SHP77 (cell line): ENCODE results near the gene WDR64.

Experiments used
- DNase-seq, 2 experiments: peaks; one replicate each; lab custom pipeline; 2025; lab: John Stamatoyannopoulos, UW

Gene WDR64

DNA sequence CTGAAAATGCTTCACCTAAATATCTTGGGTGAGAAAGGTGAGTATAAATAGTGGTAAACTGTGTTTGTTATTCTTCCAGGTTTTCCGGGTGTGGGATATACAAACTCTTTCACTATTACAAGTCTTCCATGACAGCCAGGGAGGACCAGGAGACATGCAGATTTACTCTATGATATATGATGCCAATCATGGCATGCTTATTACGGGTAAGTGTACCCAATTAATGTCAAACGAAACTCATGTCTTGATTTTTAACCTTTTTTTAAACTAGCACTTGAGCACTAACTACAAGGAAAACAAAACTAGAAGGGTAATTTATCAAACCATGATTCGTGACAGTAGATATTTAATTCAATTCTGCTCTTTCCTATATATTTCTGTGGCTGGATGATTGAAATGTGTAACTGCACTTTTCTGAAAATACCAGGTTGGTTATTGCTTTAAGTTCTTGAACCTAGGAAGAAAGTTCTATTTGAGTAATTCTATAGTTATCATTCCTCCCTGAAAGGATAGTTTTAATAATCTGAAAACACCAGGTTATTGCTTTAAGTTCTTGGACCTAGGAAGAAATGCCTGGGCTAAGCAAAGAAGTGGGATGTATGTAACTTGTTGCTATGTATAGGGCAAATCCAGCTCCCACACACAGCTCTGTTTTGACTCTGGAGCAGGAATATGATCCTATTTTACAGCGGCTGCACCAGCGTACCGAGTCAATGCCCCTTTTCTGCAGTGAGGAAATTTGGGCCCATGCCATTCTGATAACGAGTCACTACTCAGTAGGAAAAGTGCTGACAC, 86.4 kb downstream of the WDR64 start:
- no peak for DNase-seq

DNA sequence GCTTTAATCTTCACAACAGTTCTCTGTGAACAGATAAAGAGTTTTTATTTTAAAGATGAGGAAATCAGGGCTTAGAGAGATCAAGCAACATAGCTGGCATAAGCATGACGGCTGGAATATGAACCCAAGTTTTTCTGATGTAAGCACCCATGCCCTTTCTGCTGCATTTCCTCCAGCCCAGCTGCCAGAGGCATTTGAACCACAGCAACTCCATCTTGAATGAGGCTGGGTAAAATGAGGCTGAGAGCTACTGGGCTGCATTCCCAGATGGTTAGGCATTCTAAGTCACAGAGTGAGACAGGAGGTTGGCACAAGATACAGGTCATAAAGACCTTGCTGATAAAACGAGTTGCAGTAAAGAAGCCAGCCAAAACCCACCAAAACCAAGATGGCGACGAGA, 90.0 kb downstream of the WDR64 start:
- no peak for DNase-seq

DNA sequence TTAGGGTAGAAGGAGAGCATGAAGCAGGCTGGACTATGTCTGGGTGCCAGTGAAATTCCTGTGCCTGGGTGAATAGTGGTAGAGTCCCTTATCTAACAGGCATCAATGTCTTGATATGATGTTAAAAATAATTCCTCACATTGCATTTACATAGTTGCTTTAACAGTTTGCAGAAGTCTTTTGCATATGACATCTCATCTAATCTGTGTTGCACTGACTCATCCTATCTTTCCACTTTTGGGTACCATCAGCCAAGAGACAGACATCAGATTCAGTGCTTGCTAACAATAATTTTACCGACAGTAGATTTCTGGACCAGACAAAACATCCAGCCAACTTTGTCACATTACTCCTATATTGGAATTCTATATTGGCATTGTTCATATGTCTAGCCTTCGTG, 92.5 kb downstream of the WDR64 start:
- no peak for DNase-seq

DNA sequence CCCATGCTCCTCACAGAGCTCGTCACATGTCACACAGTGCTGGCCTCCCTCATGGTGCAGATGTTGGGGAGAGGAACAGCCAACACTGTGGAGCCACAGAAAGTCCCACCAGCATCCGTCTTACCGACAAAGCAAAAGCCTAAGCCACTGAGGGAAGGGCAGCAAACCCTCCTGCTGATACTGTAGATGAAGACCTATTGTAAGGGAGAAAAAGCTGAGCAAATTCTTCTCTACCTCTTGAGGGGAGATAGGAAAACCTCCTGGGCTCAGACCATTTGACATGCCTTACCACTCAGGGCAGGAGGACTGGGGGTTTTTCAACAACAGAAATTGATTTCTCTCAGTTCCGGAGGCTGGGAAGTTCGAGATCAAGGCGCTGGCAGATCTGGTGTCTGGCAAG, 95.9 kb downstream of the WDR64 start:
- no peak for DNase-seq

DNA sequence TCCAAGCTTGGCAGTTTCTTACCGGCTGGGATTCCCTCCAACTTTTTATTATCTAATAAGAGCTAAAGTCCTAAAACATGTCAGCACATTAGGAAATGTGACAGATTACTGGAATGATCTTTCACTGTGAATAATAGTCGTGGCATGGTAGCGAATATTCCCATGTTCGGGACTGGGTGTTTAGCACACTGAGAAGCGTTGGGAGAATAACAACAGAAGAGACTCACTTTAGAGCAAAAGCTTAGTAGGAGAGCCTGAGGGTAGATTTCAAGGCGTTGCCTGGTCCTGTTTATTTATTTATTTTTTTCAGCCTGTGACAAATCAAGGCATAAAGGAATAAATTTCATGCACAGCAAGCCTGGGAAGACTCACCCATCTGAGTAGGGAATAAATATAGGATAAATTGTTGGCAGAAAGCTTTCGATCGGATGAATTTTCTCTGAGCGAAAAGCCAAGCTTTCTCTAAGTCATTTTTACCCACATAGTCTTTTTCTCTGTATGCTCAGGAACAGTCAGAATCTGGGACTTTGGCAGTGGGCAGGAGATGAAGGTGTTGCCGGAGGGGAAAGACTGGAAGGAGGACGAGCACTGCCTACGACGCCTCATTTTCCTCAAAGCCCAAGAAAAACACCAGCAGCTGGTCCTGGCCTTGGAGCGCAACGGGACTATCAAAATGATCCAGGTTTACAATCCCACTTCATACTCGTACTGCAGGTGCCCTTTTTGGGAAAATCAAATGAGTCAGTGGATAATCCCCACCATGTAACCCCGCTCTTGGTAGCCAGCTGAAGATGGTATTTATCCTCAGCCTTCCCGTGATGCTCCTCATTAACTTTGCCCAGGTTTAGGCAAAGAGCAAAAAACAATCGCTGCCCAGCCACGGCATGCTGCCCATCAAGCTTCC, 97.2 kb downstream of the WDR64 start:
- DNase-seq: peak in 1 of 2 experiments; percentile 8

DNA sequence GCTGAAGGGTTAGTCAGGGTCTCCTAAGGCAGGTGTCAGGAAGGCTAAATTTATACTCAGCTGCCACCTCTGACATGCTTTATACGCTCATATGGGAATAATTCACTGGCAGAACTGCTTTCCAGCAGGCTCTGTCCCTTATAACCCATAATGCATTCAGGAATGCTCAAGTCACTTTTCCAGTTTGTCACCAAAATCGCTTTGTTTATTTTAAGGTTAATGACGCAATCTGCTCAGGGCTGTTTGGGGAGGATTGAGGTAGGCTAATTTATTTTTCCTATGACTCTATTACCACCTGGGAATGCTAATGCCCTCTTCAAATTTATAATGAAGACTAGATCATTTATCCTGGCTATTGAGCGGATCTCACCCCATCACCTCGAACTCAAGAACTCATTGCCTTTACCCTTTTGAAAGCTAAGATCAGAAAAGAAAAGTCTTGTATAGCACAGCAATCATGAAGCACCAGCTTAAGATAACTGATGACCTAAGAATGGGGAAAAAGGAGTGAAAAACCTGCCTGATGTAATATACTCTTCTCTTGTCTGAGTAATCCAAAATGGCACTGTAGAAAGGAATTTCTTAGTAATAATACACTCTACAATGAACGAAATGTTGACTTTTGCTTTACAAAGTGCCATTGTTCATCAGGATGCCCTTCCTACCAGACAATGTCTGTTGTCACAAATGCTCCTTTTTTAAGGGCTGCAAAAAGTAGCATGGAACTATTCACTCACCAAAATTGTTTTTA, 98.0 kb downstream of the WDR64 start:
- no peak for DNase-seq

DNA sequence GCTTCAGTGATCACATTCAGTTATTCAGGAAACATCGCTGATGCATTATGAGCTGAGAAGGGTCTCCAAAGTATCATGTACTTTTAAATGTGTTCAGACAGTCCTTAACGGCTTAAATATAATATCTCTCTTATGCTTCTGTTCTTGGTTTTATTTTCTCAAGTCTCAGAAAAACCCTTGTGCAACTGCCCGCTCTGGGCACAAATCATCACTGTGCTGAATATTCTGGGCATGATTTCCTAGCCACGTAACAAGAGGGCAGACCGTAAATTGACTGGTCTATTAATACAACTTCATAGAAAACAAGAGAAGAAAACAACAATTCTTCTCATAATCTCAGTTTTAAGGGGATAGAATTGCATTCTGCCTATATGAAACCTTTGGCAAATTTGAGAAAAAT, 99.4 kb downstream of the WDR64 start:
- no peak for DNase-seq

DNA sequence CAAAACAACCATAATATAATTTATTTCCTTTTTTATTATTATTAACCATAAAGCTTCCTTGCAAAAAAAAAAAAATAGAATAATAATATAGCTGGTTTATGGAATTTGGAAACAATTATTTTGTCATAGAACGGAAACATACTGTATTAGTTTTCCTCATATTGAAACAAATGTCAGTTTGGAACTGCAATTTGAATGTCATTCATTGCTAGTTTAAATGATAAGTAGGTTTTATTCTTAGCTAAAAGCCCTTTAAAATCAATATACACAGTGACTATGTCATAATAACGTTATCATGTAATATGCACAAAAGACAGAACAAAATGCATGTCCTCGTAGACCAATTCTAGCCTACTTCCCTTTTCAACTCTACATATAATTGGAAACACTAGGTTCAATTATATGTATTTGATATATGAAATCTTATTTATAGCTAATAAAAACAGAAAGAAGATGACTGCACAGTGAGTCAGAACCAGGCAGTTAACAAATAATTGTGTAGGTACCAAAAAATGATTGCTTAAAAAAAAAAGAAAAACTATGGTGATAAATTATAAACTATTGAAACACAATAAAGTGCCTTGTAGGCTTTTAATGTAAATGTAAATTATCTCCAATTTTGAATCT, 110.7 kb downstream of the WDR64 start:
- no peak for DNase-seq

DNA sequence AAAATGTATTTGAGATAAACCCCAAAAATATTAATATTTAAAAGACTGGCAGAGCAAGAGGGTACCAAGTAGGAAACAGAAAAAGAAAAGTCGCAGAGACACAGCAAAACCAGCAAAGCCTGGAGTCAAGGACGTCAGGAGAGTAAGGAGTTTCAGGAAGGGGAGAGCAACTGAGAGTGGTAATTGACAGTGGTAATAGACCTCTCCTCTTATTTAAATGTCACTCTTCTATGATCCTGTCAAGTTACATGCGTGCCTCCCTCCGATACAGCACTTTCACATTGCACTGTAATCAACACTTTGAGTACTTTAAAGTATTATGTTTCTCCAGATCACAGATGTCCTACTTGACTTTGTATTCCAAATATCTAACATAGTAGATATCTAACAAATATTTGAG, 113.3 kb downstream of the WDR64 start:
- no peak for DNase-seq

DNA sequence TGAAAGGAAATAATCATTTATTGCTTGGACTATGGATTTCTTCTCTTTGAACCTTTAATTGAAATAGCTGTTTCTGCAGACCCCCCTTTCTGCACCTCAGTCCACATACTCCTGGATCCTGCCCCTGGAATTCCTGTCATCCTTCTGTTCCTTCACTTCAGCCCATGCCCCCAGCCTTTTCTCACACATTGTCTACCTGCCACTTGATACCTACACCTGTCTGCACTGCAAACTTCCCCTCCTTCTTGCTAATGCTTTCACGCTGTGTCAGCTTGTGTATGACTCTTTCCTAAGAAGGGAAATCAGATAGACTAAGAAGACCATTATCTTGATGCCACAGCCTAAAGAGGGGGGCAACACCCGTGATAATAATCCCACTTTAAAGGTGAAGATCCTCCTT, 115.7 kb downstream of the WDR64 start:
- DNase-seq: no peak

DNA sequence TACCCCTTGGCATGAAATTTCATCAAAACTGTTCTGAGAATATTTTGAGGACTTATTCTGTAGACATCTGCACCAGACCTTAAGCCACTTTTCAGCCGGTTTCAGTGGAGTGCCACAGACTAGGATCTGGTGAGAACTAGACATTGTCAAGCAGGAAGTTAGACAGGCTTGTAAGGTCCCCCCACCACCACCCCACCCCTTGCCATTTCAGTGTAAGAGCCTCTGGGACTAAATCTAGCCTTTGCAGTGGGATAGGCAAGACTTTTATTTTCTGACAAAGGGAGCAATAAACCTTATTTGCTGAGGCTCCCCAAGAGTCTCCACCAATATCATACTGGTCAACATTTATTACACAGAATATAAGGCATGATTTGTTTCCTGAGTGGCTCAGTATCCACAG, 118.0 kb downstream of the WDR64 start:
- no peak for DNase-seq

DNA sequence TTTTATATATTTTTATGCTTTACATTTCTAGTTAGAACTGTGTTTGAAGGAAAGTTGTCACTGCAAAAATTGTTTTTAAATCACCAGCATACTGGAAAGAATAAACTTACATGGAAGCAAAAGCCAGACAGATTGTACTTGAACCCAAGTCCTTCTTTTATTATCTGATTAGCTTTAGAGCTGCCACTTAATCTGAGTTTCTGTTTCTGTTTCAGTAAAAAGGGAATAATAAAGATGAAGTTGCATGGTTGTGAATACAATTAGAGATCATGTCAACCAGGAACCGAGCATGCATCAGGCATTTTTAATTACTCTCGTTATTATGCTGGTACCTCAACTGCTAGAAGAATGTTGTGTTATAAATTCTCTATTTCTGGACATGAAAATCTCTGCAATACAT, 119.0 kb downstream of the WDR64 start:
- no peak for DNase-seq

DNA sequence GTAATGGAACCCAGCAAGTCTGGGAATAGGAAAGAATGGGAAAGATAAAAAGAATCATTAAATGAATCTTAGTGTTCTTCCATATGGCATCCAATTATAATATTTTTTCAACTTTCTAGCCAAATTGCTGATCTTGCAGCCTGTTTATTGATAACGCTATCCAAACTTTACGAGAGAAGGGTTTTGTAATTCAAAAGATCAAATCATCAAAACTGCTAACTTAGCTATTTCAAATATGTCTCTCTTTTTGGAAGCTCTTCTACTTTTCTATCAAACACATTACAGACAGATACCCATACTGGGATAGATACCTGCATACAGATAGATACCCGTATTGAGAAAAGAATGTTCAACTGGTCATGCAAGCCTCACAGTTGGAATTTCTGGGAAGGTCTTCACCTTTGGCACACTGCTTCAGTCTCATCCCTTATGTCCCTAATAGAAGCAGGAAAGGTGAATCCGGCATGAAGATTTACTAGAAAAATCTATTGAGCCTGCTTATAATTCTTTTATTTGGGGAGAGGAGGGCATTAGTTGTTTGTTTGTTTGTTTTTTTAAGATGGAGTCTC, 120.9 kb downstream of the WDR64 start:
- no peak for DNase-seq

DNA sequence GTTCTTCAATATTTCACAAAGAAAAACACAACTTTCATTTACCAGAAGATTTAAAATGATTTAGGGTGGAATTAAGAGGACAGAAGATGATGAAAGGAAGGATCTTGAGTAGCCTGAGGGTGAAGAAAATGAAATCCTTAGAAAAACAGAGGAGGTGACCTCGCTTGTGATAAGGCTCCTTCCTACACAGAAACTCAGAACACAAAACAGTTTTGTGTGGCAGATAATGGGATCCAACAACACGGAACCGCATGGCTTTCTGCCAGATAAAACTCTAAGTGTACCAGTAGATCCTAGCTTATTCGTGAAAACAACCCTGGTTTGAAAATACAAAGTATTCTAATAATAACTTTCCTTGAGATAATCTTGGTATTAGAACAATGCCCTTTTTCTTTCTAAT, 121.9 kb downstream of the WDR64 start:
- no peak for DNase-seq

DNA sequence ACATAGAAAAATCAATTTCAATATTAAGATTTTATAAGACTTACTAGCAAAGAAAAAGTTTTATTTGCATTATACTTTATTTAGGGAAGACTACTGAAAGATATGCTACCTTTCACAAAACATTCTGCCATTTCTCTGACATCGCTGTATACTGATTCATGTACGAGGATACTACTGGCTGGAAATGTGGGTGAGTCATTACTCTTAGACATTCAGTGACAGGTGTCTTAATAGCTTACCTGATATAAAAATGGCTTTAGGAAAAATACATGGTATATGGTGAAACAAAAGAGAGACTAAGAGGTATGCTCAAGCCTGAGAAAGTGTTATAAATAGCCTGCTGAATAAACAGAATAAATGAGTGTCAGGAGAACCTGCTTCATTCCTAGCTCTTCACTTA, 122.9 kb downstream of the WDR64 start:
- DNase-seq: no peak

DNA sequence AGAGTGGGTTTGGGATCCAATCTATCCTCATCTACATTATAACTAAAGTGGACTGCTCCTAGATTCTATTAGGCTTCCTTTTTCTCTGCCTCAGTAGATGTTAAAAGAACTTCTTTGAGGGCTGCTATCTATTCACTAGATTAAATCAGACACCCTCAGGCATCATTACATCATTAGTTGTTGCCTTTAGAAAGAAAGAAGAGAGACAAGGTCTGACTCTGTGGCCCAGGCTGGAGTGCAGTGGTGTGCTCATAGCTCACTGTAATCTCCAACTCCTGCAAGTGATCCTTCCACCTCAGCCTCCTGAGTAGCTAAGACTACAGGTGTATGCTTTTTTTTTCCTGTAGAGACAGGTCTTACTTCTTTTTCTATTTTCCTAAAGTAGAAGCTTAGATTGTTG, 124.8 kb downstream of the WDR64 start:
- no peak for DNase-seq

DNA sequence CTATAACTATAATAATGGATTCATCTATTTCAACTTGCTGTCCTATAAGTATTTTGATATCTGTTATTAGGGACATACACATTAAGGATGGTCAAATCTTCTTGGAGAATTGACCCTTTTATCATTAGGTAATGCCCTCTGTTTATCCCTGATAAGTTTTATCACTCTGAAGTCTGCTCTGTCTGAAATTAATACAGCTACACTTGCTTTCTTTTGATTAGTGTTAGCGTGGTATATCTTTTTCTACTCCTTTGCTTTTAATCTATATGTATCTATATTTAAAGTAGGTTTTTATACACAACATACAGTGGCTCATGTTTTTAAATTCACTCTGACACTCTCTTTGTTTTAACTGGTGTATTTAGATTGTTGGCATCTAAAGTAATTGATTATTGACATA, 126.0 kb downstream of the WDR64 start:
- no peak for DNase-seq

DNA sequence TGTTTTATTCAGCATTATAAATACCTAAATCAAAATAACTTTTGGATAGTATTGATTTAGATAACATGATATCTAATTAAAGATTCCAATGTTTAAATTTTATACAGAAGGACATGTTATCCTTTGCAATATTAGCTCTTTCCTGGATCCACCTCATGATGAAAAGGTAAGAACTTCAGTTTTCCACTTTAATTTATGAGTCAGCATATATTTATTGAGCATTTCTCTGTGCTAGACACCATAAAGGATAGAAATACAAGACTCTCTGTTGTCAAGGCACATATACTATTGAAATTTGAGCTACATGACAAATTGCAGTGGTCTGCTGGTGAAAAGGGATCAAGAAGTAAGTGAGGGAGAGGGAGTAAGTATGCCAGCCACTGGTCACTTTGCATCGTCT, 127.8 kb downstream of the WDR64 start:
- no peak for DNase-seq

DNA sequence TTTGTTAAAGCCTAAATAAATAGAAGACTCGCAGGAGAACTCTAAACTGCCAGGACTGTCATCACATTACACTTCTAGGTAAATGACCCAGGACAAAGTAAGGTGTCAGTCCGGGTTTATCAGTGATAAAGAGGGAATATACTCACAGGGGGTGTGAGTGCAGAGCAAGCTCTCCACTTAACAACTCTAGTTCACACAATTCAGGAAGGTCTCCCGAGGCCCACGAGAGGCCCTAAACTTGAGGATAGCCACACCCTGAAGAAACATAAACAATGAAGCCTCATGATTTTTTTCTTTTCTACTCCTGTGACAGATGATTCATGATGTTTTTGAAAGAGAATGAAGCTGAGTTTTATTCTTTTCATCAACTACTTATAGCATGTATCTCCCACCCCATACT, 130.3 kb downstream of the WDR64 start:
- no peak for DNase-seq

DNA sequence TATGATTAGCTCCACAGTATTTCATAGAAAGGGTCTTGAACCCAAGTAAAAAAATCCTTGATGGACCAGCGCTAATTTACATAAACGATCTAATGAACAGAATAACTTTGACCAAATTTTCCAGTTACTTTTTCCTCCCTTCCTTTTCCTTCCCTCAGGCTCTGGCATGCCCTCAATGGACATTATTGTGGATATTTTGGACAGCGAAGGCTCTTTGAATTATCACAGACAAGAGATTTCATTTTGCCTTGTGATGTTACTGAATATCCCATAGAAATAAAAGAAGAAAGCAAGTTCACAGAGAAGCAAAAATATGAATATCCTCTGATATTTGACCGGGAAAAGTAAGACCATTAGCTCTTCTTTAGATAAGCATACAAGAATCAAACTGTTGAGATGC, 135.6 kb downstream of the WDR64 start:
- DNase-seq: no peak

DNA sequence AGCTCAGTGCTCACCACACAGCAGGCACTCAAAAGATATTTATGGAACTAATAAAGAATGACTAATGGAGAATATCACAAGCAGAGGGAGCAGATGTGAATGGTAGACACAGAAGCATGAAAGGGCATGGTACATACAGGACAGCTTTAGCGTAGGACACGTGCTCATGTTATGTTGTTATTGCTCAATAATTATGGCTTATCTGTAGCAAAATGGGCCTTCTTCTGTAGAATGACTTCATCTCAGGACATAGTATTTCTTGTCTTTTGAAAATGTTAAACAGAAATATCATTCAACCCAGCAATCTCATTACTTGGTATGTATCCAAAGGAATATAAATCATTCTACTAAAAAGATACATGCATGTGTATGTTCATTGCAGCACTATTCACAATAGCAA, 137.0 kb downstream of the WDR64 start:
- DNase-seq: no peak

DNA sequence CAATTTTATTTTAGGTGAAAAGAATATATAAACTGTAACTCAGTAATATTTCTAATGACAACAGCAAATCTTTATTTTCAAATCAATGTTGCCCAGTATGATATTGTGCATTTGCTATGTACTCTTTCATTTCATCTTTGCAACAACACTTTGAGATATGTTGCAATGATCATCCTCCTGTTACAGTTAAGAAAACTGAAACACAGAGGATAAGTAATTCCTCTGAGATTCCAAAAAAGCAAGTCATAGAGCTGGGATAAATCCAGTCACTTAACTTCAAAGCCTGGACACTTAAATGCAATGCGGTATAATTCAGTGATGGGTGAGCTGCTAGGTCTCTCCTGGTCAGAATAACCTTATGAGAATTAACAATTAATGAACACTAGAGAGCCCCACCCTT, 147.3 kb downstream of the WDR64 start:
- DNase-seq: no peak
